Measurements from ENCODE around the gene SYTL3. TPM values are rescaled to one million over a fixed set of nuclear protein-coding genes. Genes with fewer than 3 reads are reported as not detected.
A peak's percentile ranks its signal among the peaks of the same experiment; 100 is the strongest.

SYTL3 gene
- total RNA-seq, 1 experiment from 2014 or later: 0.09 TPM

GRCh38 chr6:158624684-158625682 is 24.9 kb upstream of the SYTL3 start:
- Mint-ChIP-seq H3K27me3 (ENCODE audit: low read depth) (no peaks in the 10 kb centered on the region), H3K36me3 (ENCODE audit: insufficient read depth in 1 of 3, low read depth in 3 of 3) (peaks cover 20 to 71% (median 57%) of the 10 kb centered on the region in 3 experiments; a peak in 6 of 7 replicates), H3K27ac (peak overlapping the region in 2 of 3 experiments; percentile 54 to 93; a peak in 3 of 7 replicates), H3K9me3 (no peaks in the 10 kb centered on the region), H3K4me1 (peaks cover 15 to 18% of the 10 kb centered on the region in 2 experiments), H3K4me3 (no peak overlapping the region)
- no peak overlapping the region for H3K18ac ChIP-seq (ENCODE audit: insufficient read length, low read depth, low read length)
- no peaks in the 10 kb centered on the region for H3K27me3 ChIP-seq (ENCODE audit: insufficient read depth, low read length)
- H3K79me2 ChIP-seq (ENCODE audit: insufficient read depth, low read length): no peaks in the 10 kb centered on the region
- no peak overlapping the region for H4K8ac ChIP-seq (replicated peaks; ENCODE audit: insufficient read length, low read depth, low read length)
- no peak overlapping the region for H2AK5ac ChIP-seq (ENCODE audit: insufficient read length, low read length)
- H2BK20ac ChIP-seq (ENCODE audit: low read depth, low read length, poor library complexity, severe bottlenecking): no peak overlapping the region
- H3K23ac ChIP-seq (ENCODE audit: insufficient read length, low read depth, low read length): no peak overlapping the region
- TF ChIP-seq, protein P1, sequence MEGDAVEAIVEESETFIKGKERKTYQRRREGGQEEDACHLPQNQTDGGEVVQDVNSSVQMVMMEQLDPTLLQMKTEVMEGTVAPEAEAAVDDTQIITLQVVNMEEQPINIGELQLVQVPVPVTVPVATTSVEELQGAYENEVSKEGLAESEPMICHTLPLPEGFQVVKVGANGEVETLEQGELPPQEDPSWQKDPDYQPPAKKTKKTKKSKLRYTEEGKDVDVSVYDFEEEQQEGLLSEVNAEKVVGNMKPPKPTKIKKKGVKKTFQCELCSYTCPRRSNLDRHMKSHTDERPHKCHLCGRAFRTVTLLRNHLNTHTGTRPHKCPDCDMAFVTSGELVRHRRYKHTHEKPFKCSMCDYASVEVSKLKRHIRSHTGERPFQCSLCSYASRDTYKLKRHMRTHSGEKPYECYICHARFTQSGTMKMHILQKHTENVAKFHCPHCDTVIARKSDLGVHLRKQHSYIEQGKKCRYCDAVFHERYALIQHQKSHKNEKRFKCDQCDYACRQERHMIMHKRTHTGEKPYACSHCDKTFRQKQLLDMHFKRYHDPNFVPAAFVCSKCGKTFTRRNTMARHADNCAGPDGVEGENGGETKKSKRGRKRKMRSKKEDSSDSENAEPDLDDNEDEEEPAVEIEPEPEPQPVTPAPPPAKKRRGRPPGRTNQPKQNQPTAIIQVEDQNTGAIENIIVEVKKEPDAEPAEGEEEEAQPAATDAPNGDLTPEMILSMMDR (conservative IDR thresholded peaks at IDR 0.05): no peak
- H3K9me3 ChIP-seq (ENCODE audit: control insufficient read depth, low read depth, low read length): no peaks in the 10 kb centered on the region
- H4K20me1 ChIP-seq (ENCODE audit: control insufficient read depth, insufficient read depth, insufficient read length): no peaks in the 10 kb centered on the region
- H2BK12ac ChIP-seq (ENCODE audit: insufficient read length, low read depth, low read length): no peak overlapping the region
- no peak overlapping the region for H2BK5ac ChIP-seq (ENCODE audit: insufficient read length, low read length)
- H3K4me1 ChIP-seq (ENCODE audit: insufficient read depth, low read length): no peaks in the 10 kb centered on the region
- H2AFZ ChIP-seq (ENCODE audit: low read length): no peak overlapping the region
- H2BK120ac ChIP-seq (ENCODE audit: low read depth, low read length, poor library complexity, severe bottlenecking): no peak overlapping the region
- H4K91ac ChIP-seq (ENCODE audit: insufficient read length, low read depth, low read length): no peak overlapping the region
- DNase-seq: no peak
- H3K4me2 ChIP-seq (ENCODE audit: insufficient read depth, insufficient read length, low read length): no peak overlapping the region
- no peak overlapping the region for H3K9ac ChIP-seq (ENCODE audit: extremely low read depth, insufficient read length, low read length)
- no peak overlapping the region for H3K56ac ChIP-seq (ENCODE audit: insufficient read length, low read depth, low read length)
- H3K14ac ChIP-seq (ENCODE audit: insufficient read depth, low read length): no peak overlapping the region
- H2BK15ac ChIP-seq (ENCODE audit: low read depth, low read length): no peak overlapping the region
- no peaks in the 10 kb centered on the region for H3K23me2 ChIP-seq (ENCODE audit: insufficient read length, low read depth, low read length, poor library complexity, severe bottlenecking)
- H3T11ph ChIP-seq (ENCODE audit: low read length): no peak overlapping the region
- WGBS (ENCODE audit: extremely low coverage, insufficient read length, low lambda C conversion rate): no CpG with 5 or more reads among the region's 25 CpGs
- H3K4ac ChIP-seq (ENCODE audit: low read depth, low read length): no peak overlapping the region
- H4K5ac ChIP-seq (ENCODE audit: insufficient read length, low read depth, low read length): no peak overlapping the region
- no peaks in the 10 kb centered on the region for H3K79me1 ChIP-seq (ENCODE audit: insufficient read depth, low read depth, low read length, poor library complexity, severe bottlenecking)
- no peak overlapping the region for H3K27ac ChIP-seq (ENCODE audit: insufficient read length, low read depth, low read length)

Data from H9 (cell line).